ENCODE data around the gene CNTLN.

- TF ChIP-seq CTCF (conservative IDR thresholded peaks at IDR 0.05; ENCODE audit: low read depth in 2 of 2) (no peak), ZNF331 (CRISPR knock-in tag; IDR thresholded peaks at IDR 0.05; ENCODE audit: low read depth) (no peak), REST (IDR thresholded peaks at IDR 0.05; ENCODE audit: unreplicated experiment) (no peak), POLR2AphosphoS5 (IDR thresholded peaks at IDR 0.05; ENCODE audit: low read depth) (no peak), EZH2phosphoT487 (IDR thresholded peaks at IDR 0.05; ENCODE audit: unreplicated experiment) (no peak), EZH2 (IDR thresholded peaks at IDR 0.05; ENCODE audit: low read depth, unreplicated experiment) (no peak)
Observed at GRCh38 chr9:17088566-17088965, 46.3 kb upstream of the CNTLN start.
